ENCODE results near the gene AGAP3. TPM values are rescaled to one million over a fixed set of nuclear protein-coding genes. Genes with fewer than 3 reads are reported as not detected.

The AGAP3 gene
- total RNA-seq, 1 donor from 2014 or later, result 135 TPM

DNA sequence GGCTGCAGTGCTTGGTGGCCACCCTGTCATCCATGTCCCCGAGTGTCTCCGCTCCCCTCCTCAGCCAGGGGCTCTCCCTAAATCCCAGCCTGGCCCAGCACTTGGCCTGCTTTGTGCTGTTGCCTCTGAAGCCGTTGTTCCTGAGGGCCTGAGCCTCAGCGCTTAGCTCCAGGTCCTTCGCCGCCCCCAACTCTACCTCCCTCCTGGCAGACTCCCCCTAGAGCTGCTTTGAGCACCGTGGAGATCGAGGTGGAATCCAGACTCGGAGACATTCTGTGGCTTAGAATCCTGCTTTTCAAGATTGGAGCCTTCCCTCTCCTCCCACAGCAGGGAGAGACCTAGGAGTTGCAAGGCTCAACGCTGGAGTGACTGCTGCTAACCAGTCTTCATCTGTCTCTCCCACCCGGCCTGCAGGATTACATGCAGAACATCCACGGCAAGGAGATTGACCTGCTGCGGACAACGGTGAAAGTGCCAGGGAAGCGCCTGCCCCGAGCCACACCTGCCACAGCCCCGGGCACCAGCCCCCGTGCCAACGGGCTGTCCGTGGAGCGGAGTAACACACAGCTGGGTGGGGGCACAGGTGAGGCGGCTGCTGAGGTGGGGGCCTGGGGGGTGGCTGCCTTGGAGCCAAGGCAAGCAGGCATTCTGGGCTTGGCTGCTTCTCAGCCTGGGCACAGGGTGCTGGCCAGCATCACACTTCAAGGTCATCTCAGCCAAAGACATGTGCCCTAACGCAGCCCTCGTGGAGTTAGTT lies 47.9 kb downstream of the AGAP3 start:
- TF ChIP-seq, protein P1, sequence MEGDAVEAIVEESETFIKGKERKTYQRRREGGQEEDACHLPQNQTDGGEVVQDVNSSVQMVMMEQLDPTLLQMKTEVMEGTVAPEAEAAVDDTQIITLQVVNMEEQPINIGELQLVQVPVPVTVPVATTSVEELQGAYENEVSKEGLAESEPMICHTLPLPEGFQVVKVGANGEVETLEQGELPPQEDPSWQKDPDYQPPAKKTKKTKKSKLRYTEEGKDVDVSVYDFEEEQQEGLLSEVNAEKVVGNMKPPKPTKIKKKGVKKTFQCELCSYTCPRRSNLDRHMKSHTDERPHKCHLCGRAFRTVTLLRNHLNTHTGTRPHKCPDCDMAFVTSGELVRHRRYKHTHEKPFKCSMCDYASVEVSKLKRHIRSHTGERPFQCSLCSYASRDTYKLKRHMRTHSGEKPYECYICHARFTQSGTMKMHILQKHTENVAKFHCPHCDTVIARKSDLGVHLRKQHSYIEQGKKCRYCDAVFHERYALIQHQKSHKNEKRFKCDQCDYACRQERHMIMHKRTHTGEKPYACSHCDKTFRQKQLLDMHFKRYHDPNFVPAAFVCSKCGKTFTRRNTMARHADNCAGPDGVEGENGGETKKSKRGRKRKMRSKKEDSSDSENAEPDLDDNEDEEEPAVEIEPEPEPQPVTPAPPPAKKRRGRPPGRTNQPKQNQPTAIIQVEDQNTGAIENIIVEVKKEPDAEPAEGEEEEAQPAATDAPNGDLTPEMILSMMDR (IDR thresholded peaks at IDR 0.05), result no peak
- Mint-ChIP-seq H3K27ac (ENCODE audit: unreplicated experiment) (no peak overlapping the region), H3K9me3 (ENCODE audit: unreplicated experiment) (no peaks in the 10 kb centered on the region), H3K36me3 (ENCODE audit: unreplicated experiment) (peaks cover 35% of the 10 kb centered on the region), H3K27me3 (ENCODE audit: unreplicated experiment) (no peaks in the 10 kb centered on the region), H3K4me3 (ENCODE audit: unreplicated experiment) (no peak overlapping the region), H3K4me1 (ENCODE audit: unreplicated experiment) (no peaks in the 10 kb centered on the region)
- no peak for DNase-seq (ENCODE audit: extremely low spot score, unreplicated experiment)

DNA sequence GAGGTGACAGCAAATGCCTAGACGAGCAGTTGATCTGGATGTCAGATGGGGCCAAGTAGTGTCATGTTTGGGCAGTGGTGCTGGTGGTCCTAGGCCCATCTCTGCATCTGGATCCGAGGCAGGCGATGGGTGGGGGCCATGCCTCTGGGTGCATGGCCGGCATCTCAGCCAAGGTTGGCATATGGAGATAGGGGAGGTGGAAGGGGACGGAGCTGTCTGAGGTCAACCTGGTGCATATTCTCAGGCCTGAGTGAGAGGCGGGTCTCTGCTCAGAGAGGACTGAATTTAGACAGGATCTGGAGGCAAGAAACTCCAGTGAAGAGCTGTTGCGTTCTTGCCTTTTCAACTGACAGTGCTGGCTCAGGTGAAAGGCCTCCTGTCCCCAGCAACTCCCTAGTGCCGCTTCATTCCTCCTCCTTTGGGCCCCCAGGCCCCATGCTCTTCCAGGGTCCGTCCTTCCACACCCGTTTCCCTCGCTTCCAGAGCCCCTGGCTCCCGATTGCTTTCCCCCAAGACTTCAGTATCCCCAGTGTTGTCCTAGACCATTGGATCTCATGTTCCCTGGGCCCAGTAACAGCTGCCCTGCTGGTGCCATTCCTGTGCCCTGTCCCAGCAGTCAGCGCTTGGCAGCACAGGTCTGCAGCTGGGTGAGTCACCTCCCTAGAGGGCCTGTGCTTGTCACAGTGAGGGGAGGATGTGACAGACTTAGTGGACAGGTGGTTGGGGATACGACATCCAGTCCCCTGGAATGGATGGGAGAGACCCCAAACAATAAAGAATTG lies 48.7 kb downstream of the AGAP3 start:
- Mint-ChIP-seq H3K36me3 (ENCODE audit: unreplicated experiment) (peaks cover 36% of the 10 kb centered on the region), H3K4me1 (ENCODE audit: unreplicated experiment) (no peaks in the 10 kb centered on the region), H3K9me3 (ENCODE audit: unreplicated experiment) (no peaks in the 10 kb centered on the region), H3K27me3 (ENCODE audit: unreplicated experiment) (no peaks in the 10 kb centered on the region), H3K27ac (ENCODE audit: unreplicated experiment) (no peak overlapping the region), H3K4me3 (ENCODE audit: unreplicated experiment) (no peak overlapping the region)
- TF ChIP-seq, protein P1 (IDR thresholded peaks at IDR 0.05), result no peak
- no peak for DNase-seq (ENCODE audit: extremely low spot score, unreplicated experiment)

DNA sequence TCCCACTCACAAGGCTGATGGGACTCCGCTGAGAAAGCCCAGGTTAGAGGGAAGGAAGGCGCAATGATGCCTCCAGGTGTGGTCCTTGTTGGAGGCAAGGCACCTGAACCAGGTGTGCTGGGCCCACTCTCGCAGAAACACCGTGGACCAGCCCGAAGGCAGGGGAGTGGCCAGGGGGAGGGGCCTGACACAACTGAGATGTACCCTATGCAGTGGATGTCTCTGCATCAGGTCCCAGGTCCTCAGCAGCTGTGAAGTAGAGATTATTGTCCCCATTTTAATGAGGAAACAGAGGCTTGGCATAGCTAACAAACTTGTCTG lies 49.2 kb downstream of the AGAP3 start:
- TF ChIP-seq, protein P1 (IDR thresholded peaks at IDR 0.05), result no peak
- H3K9me3 Mint-ChIP-seq (ENCODE audit: unreplicated experiment), result no peaks in the 10 kb centered on the region
- no peak overlapping the region for H3K27ac Mint-ChIP-seq (ENCODE audit: unreplicated experiment)
- H3K36me3 Mint-ChIP-seq (ENCODE audit: unreplicated experiment), result peaks cover 35% of the 10 kb centered on the region
- no peak overlapping the region for H3K4me3 Mint-ChIP-seq (ENCODE audit: unreplicated experiment)
- no peaks in the 10 kb centered on the region for H3K27me3 Mint-ChIP-seq (ENCODE audit: unreplicated experiment)
- peaks cover 2% of the 10 kb centered on the region for H3K4me1 Mint-ChIP-seq (ENCODE audit: unreplicated experiment)
- no peak for DNase-seq (ENCODE audit: extremely low spot score, unreplicated experiment)

DNA sequence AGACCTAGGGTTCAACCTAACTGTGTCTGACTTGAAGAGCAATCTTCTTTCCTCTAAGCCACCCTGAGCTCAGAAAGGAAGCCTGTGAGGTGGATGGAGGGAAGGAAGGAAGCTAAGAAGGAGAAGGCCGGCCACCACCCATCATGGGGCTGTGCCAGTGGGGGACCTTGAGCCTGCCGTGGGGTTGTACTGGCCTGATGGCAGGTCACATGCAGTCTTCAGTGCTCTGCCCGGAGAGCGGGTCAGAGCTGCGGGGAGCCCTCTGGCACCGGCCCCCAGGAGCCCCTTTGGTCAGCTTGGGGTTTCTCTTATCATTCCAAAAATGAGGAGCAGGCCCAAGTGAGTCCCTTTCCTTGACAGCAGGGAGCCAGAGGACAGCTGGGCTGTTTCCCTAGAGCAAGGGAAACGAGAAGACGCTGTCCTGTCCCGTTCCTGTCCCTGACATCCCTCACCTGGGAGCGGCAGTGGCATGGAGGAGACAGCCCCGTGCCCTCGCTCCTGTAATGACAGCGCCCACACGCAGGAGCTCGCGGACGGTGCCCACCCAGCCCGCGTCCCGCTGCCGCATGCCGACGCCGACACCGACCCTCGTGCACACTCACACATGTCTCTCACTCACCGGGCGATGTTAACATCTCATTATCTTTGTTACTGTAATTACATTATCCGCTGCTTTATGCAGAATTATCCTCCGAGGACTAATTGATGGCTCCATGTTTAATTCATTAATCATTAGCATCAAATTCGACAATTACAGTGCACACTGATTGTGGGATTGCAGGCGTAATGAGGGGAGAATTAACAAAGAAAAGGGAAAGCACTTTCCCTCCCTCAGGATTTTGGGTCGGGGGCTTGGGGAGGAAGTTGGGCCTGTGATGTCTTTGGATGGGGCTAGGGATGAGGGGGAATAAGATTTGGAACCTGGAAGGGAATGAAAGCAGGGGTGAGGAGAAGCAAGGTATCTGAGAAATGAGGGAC lies 49.9 kb downstream of the AGAP3 start:
- no peaks in the 10 kb centered on the region for H3K9me3 Mint-ChIP-seq (ENCODE audit: unreplicated experiment)
- peaks cover 33% of the 10 kb centered on the region for H3K36me3 Mint-ChIP-seq (ENCODE audit: unreplicated experiment)
- peaks cover 6% of the 10 kb centered on the region for H3K4me1 Mint-ChIP-seq (ENCODE audit: unreplicated experiment)
- H3K27ac Mint-ChIP-seq (ENCODE audit: unreplicated experiment), result no peak overlapping the region
- no peaks in the 10 kb centered on the region for H3K27me3 Mint-ChIP-seq (ENCODE audit: unreplicated experiment)
- no peak for DNase-seq (ENCODE audit: extremely low spot score, unreplicated experiment)
- TF ChIP-seq, protein P1 (IDR thresholded peaks at IDR 0.05), result no peak
- no peak overlapping the region for H3K4me3 Mint-ChIP-seq (ENCODE audit: unreplicated experiment)
